Activated T-cell treated with anti-CD3 and anti-CD28 coated beads, Interleukin-2, amount 50 U/mL, for 24 hours (primary cell): ENCODE results near the gene IL1RAPL2.
"Not testable (repeated sequence)": the region's sequence is repeated elsewhere in the genome, so short reads cannot be mapped to it uniquely, and the experiment has no call there.

Source experiments
- DNase-seq: peaks from one replicate; pipeline ENCODE4 v3.0.0-alpha.2; 2020
- H3K27ac Mint-ChIP-seq: 2 replicates; pipeline ENCODE4 v1.8.0; 2020; ENCODE audit warnings: mild to moderate bottlenecking, mixed read lengths
- H3K27me3 Mint-ChIP-seq: 2 replicates; pipeline ENCODE4 v1.8.0; 2020; ENCODE audit warnings: mixed read lengths
- H3K36me3 Mint-ChIP-seq: 2 replicates; pipeline ENCODE4 v1.8.0; 2020; ENCODE audit warnings: low read depth, mixed read lengths
- H3K4me1 Mint-ChIP-seq: 2 replicates; pipeline ENCODE4 v1.8.0; 2020; ENCODE audit warnings: low read depth, mixed read lengths
- H3K4me3 Mint-ChIP-seq: 2 replicates; pipeline ENCODE4 v1.8.0; 2020; ENCODE audit warnings: mild to moderate bottlenecking, moderate library complexity, mixed read lengths
- H3K9me3 Mint-ChIP-seq: 2 replicates; pipeline ENCODE4 v1.8.0; 2020; ENCODE audit warnings: mixed read lengths

Gene IL1RAPL2

DNA sequence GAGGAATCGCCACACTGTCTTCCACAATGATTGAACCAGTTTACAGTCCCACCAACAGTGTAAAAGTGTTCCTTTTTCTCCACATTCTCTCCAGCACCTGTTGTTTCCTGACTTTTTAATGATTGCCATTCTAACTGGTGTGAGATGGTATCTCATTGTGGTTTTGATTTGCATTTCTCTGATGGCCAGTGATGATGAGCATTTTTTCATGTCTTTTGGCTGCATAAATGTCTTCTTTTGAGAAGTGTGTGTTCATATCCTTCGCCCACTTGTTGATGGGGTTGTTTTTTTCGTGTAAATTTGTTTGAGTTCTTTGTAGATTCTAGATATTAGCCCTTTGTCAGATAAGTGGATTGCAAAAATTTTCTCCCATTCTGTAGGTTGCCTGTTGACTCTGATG lies 671.4 kb downstream of the IL1RAPL2 start:
- H3K4me3 Mint-ChIP-seq, DNase-seq, H3K9me3 Mint-ChIP-seq, H3K27me3 Mint-ChIP-seq, H3K27ac Mint-ChIP-seq, H3K36me3 Mint-ChIP-seq, H3K4me1 Mint-ChIP-seq: not testable (repeated sequence)

DNA sequence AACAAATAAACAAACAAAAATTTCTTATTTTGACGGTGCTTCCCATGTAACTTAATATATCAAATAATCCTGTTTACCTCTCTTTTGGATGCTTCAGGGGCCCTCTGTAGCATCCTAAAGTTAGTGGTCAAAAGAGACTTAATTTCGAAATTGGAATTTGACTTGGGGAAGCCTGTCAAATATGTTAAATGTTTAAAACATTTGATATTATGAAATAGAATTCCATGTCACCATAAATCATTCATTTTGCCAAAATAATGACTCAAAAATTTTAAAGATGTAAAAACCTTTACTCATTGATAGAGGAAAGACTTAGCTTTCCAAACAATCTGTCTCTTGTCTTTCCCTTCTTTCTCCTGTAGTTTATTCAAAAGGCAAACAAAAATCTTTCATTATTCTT lies 675.1 kb downstream of the IL1RAPL2 start:
- no peaks in the 10 kb centered on the region for H3K36me3 Mint-ChIP-seq
- H3K27me3 Mint-ChIP-seq, result peaks cover 16% of the 10 kb centered on the region
- DNase-seq, result no peak
- no peaks in the 10 kb centered on the region for H3K4me1 Mint-ChIP-seq
- no peak overlapping the region for H3K27ac Mint-ChIP-seq
- peaks cover 2% of the 10 kb centered on the region for H3K9me3 Mint-ChIP-seq
- H3K4me3 Mint-ChIP-seq, result no peak overlapping the region

DNA sequence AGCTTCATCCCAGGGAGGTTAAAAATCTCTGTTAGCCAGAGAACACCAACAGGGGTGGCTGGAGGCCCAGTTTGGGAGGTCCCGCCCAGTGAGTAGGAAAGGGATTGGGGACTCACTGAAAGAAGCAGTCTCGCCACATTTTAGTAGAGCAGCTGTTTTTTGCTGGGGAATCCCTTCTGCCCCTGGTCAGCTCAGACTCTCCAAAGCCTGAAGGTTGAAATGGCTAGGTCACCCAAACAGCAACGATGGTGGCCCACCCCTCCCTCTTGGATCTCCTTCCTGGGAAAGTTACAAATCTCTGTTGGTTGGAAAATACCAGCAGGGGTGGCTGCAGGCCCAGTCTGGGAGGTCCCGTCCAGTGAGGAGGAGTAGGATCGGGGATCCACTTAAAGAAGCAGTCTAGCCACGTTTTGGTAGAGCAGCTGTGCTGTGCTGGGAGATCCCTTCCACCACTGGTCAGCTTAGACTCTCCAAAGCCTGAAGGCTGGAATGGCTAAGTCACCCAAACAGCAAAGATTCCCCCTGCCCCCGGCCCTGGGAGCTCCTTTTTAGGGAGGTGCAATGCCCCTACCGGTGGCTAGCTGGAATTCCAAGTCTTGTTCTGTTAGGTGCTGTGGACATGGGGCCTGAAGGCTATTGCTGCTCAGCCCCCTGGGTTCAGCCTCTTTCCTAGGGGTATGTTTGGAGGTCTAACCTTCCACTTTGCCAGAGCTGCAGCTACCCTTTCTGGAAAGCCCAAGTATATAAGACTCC lies 694.5 kb downstream of the IL1RAPL2 start:
- Mint-ChIP-seq H3K4me1 (no peaks in the 10 kb centered on the region), H3K9me3 (no peaks in the 10 kb centered on the region), H3K36me3 (no peaks in the 10 kb centered on the region), H3K4me3 (no peak overlapping the region), H3K27me3 (peaks cover 60% of the 10 kb centered on the region), H3K27ac (no peak overlapping the region)
- DNase-seq, result no peak

DNA sequence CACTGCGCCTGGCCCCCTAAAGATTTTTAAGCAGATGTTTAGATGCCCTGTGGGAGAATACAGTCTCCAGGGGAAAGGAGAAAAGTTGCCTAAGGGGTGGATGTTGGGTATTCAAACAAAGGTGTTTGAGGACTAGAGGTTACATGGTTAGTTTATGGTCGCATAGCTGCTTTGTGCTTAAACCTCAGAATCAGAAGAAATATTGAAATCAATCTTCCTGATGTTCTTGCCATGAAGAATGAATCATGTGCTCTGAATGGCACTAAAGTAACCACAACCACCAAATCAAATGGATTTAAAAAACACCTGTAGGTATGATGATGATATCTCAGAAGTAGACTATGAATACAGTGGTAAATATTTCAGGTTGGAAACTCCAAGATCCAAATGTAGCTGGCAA lies 697.2 kb downstream of the IL1RAPL2 start:
- Mint-ChIP-seq H3K9me3 (no peaks in the 10 kb centered on the region), H3K27me3 (peaks cover 46% of the 10 kb centered on the region), H3K36me3 (no peaks in the 10 kb centered on the region)

DNA sequence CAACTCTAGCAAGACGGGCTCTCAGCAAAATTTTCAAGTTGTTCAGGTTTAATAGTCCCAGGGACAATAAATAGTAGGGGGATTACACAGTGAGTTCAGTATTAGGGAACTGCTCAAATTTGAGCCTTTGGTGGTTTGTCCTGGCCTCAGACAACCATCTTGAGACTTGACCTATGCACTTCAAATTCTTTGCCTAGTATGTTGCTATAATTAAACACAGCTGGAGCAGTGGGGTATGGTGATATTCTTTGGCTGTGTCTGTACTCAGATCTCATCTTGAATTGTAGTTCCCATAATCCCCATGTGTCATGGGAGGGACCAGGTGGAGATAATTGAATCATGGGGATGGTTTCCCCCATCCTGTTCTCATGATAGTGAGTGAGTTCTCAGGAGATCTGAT lies 697.8 kb downstream of the IL1RAPL2 start:
- Mint-ChIP-seq H3K4me3 (no peak overlapping the region), H3K27ac (no peak overlapping the region), H3K27me3 (peaks cover 40% of the 10 kb centered on the region), H3K4me1 (no peaks in the 10 kb centered on the region), H3K36me3 (no peaks in the 10 kb centered on the region), H3K9me3 (no peaks in the 10 kb centered on the region)
- no peak for DNase-seq

More for the DNA sequence above, 697.2 kb downstream of the IL1RAPL2 start:
- no peak overlapping the region for H3K27ac Mint-ChIP-seq
- DNase-seq, result no peak
- no peaks in the 10 kb centered on the region for H3K4me1 Mint-ChIP-seq
- H3K4me3 Mint-ChIP-seq, result no peak overlapping the region

DNA sequence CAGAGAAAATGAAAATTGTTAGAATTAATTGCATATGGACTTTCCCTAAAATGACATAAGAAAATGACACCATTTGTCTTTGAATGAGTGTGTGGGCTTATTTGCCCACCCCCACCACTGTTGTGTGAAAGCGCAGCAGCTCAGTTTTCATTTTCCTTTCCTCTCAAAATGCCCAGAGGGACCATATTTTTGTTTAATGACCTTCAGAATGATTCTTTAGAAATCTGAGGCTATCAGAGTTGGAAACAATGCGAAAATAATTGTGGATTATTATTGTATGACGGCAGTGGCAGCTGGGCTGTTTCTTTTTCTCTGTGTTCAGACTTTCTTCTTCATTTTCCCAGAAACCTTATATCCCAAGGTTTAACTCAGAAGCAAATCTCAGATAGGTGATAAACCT lies 699.1 kb downstream of the IL1RAPL2 start:
- Mint-ChIP-seq H3K4me1 (no peaks in the 10 kb centered on the region), H3K4me3 (no peak overlapping the region), H3K27me3 (peaks cover 31% of the 10 kb centered on the region), H3K9me3 (no peaks in the 10 kb centered on the region), H3K27ac (no peak overlapping the region), H3K36me3 (no peaks in the 10 kb centered on the region)
- no peak for DNase-seq

DNA sequence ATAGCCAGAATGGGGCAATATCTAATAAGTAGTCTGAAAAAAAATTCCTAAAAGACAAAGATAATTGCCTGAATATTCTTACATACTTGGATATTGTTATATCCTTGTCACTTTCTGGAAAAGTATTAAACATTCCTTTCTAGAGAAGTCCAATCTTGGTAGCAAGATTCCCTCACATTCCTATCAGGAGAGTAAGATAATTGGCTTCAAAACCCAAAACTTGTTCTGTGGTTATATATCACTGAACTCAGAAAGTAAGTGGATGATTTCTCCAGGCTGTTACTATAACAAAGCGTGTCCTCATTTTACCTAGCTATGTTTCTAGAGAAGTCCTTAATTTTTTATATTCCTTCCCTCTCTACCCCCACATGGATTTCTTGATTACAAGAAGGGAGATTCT lies 700.5 kb downstream of the IL1RAPL2 start:
- Mint-ChIP-seq H3K27ac (no peak overlapping the region), H3K9me3 (no peaks in the 10 kb centered on the region), H3K36me3 (no peaks in the 10 kb centered on the region), H3K4me3 (no peak overlapping the region), H3K27me3 (peaks cover 26% of the 10 kb centered on the region), H3K4me1 (no peaks in the 10 kb centered on the region)
- DNase-seq, result no peak

DNA sequence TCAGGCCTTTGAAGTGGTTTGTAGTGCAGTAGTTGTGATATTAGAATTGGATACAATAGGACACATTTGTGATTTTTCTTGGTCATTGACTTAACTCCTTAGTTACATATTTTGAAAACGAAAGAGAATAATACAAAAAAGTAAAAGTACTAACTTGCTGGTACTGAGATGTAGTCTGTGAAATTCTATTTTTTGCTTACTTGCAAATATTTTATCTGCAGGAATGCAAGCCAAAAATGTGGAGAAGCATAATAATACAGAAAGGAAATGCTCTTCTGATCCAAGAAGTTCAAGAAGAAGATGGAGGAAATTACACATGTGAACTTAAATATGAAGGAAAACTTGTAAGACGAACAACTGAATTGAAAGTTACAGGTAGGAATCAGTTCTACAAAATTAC lies 701.2 kb downstream of the IL1RAPL2 start:
- no peak overlapping the region for H3K27ac Mint-ChIP-seq
- no peaks in the 10 kb centered on the region for H3K36me3 Mint-ChIP-seq
- H3K9me3 Mint-ChIP-seq, result no peaks in the 10 kb centered on the region
- H3K27me3 Mint-ChIP-seq, result peaks cover 22% of the 10 kb centered on the region
- H3K4me3 Mint-ChIP-seq, result no peak overlapping the region
- no peaks in the 10 kb centered on the region for H3K4me1 Mint-ChIP-seq
- no peak for DNase-seq

DNA sequence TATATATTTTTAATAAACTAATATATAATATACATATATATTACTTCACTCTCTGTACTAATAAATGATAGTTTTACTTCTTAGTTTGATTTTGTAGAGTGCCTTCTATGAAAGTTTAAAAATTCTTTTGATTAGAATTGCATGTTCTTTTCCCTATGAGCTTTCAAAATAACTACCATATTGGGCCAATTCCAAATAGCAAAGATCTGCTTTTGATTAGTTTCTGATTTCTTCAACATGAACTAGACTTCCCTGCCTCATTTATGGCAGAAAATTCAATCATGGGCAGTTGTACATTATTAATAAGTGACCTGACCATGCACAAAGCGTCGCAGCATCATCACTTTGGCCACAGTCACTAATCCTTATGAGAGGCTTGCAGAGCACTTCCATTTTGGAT lies 703.4 kb downstream of the IL1RAPL2 start:
- Mint-ChIP-seq H3K9me3 (no peaks in the 10 kb centered on the region), H3K27ac (no peak overlapping the region), H3K4me1 (no peaks in the 10 kb centered on the region), H3K36me3 (no peaks in the 10 kb centered on the region), H3K4me3 (no peak overlapping the region), H3K27me3 (peaks cover 19% of the 10 kb centered on the region)
- DNase-seq, result no peak

DNA sequence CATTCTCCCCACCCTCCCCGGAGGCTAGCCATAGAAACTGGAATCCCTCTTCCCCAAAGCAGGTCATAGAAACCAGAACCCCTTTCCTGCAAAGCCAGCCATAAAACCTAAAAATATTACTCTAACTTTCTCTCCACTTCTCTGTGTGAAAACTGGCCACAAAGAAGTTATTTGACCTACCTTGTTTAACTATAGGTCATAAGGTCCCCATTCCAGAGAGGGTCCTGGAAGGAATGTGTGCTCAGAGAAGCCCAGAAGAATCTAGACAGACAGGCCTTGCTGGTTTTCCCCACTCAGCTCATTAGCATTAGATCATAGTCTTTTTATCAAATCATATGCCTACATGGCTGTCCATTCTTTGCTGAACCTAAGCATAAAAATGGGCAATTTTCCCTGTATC lies 707.3 kb downstream of the IL1RAPL2 start:
- Mint-ChIP-seq H3K4me3 (no peak overlapping the region), H3K36me3 (no peaks in the 10 kb centered on the region), H3K27me3 (peaks cover 18% of the 10 kb centered on the region), H3K4me1 (no peaks in the 10 kb centered on the region), H3K9me3 (no peaks in the 10 kb centered on the region), H3K27ac (no peak overlapping the region)
- no peak for DNase-seq

DNA sequence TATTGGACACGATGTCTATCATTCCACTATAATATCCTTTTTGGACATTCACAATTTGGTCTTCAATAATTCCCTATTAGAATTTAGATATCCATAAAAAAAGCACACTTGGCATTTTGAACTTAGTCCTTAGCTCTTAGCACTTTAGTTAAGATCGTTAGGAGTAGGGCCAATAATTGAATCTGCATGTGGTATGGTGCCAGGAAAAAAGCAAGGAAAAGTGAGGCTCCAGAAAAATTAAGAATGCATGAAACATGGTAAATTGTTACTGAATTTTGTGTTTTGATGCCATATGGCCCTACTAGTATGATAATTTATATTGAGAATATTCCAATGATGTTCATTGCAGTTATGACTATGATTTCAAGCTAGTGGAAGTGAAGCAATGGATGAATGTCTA lies 708.1 kb downstream of the IL1RAPL2 start:
- no peak for DNase-seq
- Mint-ChIP-seq H3K36me3 (no peaks in the 10 kb centered on the region), H3K27ac (no peak overlapping the region), H3K9me3 (no peaks in the 10 kb centered on the region), H3K4me1 (no peaks in the 10 kb centered on the region), H3K4me3 (no peak overlapping the region), H3K27me3 (peaks cover 18% of the 10 kb centered on the region)

DNA sequence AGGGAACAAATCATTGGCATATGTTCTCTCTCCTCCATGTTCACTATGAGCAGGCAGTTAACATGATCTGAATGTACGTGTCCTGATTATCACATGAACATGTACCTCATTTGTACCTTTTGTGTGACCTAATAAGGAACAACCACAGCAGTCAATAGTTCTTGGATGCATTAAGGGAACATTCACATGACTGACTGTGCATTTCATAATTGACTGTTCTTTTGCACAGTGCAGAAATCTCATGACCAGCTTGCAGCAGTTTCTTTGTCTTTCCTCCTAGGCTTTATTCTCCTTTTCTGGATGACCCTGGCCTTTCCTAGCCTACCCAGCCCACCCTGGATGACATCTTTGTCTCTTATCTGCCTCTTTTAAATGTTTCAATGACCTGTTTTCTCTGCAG lies 711.1 kb downstream of the IL1RAPL2 start:
- no peaks in the 10 kb centered on the region for H3K36me3 Mint-ChIP-seq
- no peak for DNase-seq
- H3K4me3 Mint-ChIP-seq, result no peak overlapping the region
- no peak overlapping the region for H3K27ac Mint-ChIP-seq
- no peaks in the 10 kb centered on the region for H3K4me1 Mint-ChIP-seq
- H3K27me3 Mint-ChIP-seq, result peaks cover 21% of the 10 kb centered on the region
- H3K9me3 Mint-ChIP-seq, result no peaks in the 10 kb centered on the region

DNA sequence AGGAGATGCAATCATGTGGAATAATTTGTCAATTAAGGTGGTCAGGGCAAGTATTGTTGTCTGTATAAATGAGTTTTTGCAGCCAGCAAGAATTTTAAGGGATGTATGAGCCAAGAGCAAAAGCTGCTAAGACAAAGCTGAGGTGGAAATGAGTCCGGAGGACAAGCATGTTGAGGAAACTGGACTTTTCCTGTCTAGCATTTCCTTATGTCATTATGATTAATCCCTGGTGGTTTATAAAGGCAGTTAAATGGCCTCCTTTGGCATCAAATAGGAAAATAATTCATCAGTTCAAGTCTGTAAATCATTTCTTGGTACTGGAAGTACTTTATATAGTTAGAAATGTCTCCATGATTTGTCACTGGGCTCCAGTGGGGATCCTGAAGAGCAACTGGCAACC lies 716.1 kb downstream of the IL1RAPL2 start:
- no peak overlapping the region for H3K27ac Mint-ChIP-seq
- peaks cover 14% of the 10 kb centered on the region for H3K27me3 Mint-ChIP-seq
- no peak for DNase-seq
- H3K9me3 Mint-ChIP-seq, result no peaks in the 10 kb centered on the region
- H3K4me3 Mint-ChIP-seq, result no peak overlapping the region
- H3K36me3 Mint-ChIP-seq, result no peaks in the 10 kb centered on the region
- no peaks in the 10 kb centered on the region for H3K4me1 Mint-ChIP-seq

DNA sequence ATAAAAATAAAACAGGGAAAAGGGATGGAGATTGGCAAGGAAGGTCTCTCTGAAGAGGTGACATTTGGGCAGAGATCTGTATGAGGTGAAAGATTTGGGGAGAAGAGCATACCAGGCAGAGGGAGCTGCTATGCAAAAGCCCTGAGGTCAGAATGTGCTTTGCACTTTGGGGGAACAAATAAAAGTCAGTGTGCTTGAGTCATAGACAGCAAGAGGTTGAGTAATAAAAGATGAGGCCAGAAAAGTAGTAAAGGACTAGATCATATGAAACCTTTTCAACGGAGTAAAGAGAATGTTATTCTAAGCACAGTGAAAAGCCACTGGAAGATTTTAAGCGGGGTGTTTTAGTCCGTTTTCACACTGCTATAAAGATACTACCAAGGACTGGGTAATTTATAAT lies 731.0 kb downstream of the IL1RAPL2 start:
- H3K4me3 Mint-ChIP-seq, result no peak overlapping the region
- no peaks in the 10 kb centered on the region for H3K36me3 Mint-ChIP-seq
- H3K9me3 Mint-ChIP-seq, result no peaks in the 10 kb centered on the region
- H3K27ac Mint-ChIP-seq, result no peak overlapping the region
- H3K4me1 Mint-ChIP-seq, result no peaks in the 10 kb centered on the region
- H3K27me3 Mint-ChIP-seq, result peaks cover 19% of the 10 kb centered on the region
- no peak for DNase-seq

DNA sequence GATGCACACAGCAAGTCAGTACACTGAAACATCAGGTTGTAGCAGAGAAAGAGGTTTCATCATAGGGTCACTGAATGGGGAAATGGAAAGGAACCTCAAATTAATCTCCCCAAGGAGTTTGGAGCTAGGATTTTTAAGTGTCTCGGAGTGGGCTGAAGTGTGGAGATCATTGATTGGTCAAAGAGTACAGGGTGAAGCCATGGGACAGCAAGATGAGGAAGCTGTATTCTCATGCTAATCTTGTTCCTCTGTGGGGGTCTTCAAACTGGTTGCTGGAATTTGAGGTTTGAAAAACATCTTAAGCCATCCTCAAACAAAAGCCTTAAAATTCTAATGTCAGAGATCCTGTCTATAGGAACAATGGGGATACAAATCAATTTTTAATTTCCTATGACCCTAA lies 733.3 kb downstream of the IL1RAPL2 start:
- no peak overlapping the region for H3K4me3 Mint-ChIP-seq
- no peaks in the 10 kb centered on the region for H3K9me3 Mint-ChIP-seq
- peaks cover 23% of the 10 kb centered on the region for H3K27me3 Mint-ChIP-seq
- H3K4me1 Mint-ChIP-seq, result no peaks in the 10 kb centered on the region
- H3K27ac Mint-ChIP-seq, result no peak overlapping the region
- no peak for DNase-seq
- no peaks in the 10 kb centered on the region for H3K36me3 Mint-ChIP-seq

DNA sequence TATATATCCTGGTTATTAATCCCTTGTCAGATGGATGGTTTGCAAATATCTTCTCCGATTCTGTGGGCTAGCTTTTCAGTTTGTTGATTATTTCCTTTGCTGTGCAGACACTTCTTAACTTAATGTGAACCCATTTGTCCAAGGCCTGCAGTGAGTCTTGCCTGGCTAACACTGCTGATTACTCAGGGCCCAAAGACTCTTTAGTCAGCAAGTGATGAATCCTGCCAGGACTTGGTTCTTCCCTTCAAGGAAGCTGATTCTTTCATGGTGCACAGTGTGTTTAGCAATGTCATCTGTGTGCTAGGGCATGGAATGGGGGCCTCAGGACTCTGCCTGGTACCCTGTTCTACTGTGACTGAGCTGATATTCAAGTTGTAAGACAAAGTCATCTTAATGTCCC lies 736.2 kb downstream of the IL1RAPL2 start:
- Mint-ChIP-seq H3K4me3 (no peak overlapping the region), H3K27me3 (peaks cover 11% of the 10 kb centered on the region), H3K9me3 (no peaks in the 10 kb centered on the region)

More for the DNA sequence above, 736.2 kb downstream of the IL1RAPL2 start:
- Mint-ChIP-seq H3K36me3 (no peaks in the 10 kb centered on the region), H3K27ac (no peak overlapping the region), H3K4me1 (no peaks in the 10 kb centered on the region)
- no peak for DNase-seq
